Duodenal mucosa (tissue), 2 donors: Measurements from ENCODE around the gene HK1.

Experiments
- H3K27ac ChIP-seq: one replicate; pipeline ENCODE4 v1.7.0; 2013; ENCODE audit warnings: low read depth, low read length
- H3K27me3 ChIP-seq, 2 donors: one replicate each; pipeline ENCODE4 v1.7.0; 2013; ENCODE audit warnings: low read length in 2 of 2, control low read depth in 1 of 2; ENCODE audit not compliant: insufficient read depth in 2 of 2, control insufficient read depth in 1 of 2
- H3K36me3 ChIP-seq, 2 donors: one replicate each; pipeline ENCODE4 v1.7.0; 2013; ENCODE audit warnings: low read length in 2 of 2, control low read depth in 1 of 2; ENCODE audit not compliant: insufficient read depth in 2 of 2, control insufficient read depth in 1 of 2
- H3K4me1 ChIP-seq, 2 donors: one replicate each; pipeline ENCODE4 v1.7.0; 2013; ENCODE audit warnings: low read length in 2 of 2, control low read depth in 1 of 2; ENCODE audit not compliant: insufficient read depth in 2 of 2, control insufficient read depth in 1 of 2
- H3K4me3 ChIP-seq, 2 donors: one replicate each; pipeline ENCODE4 v1.7.0; 2013; ENCODE audit warnings: low read length in 2 of 2, low read depth in 1 of 2
- H3K9ac ChIP-seq, 2 donors: one replicate each; pipeline ENCODE4 v1.7.0; 2013; ENCODE audit warnings: low read length in 2 of 2, low read depth in 1 of 2
- H3K9me3 ChIP-seq, 2 donors: one replicate each; pipeline ENCODE4 v1.7.0; 2013; ENCODE audit warnings: low read length in 2 of 2, control low read depth in 1 of 2; ENCODE audit not compliant: control insufficient read depth in 1 of 2

Gene HK1

GRCh38 chr10:69340695-69341094 is 62.4 kb downstream of the HK1 start:
- Histone ChIP-seq H3K27me3 (no peaks in the 10 kb centered on the region), H3K4me1 (peaks cover 5 to 29% of the 10 kb centered on the region in 2 donors), H3K9me3 (no peaks in the 10 kb centered on the region), H3K4me3 (no peak overlapping the region), H3K27ac (no peak overlapping the region), H3K36me3 (peaks cover 0 to 3% of the 10 kb centered on the region in 2 donors), H3K9ac (no peak overlapping the region)

GRCh38 chr10:69343905-69344304 is 65.6 kb downstream of the HK1 start:
- no peak overlapping the region for H3K9ac ChIP-seq
- peaks cover 8 to 11% of the 10 kb centered on the region in 2 donors for H3K4me1 ChIP-seq
- H3K9me3 ChIP-seq: no peaks in the 10 kb centered on the region
- H3K27ac ChIP-seq: no peak overlapping the region
- H3K36me3 ChIP-seq: peaks cover 0 to 3% of the 10 kb centered on the region in 2 donors
- no peaks in the 10 kb centered on the region for H3K27me3 ChIP-seq
- no peak overlapping the region for H3K4me3 ChIP-seq

- Histone ChIP-seq H3K9me3 (no peaks in the 10 kb centered on the region), H3K36me3 (peaks cover 0 to 3% of the 10 kb centered on the region in 2 donors), H3K9ac (no peak overlapping the region), H3K27me3 (no peaks in the 10 kb centered on the region), H3K27ac (no peak overlapping the region), H3K4me1 (peaks cover 11 to 16% of the 10 kb centered on the region in 2 donors), H3K4me3 (no peak overlapping the region)
Observed at GRCh38 chr10:69344591-69345252, 66.4 kb downstream of the HK1 start.

- H3K36me3 ChIP-seq: peaks cover 0 to 3% of the 10 kb centered on the region in 2 donors
- H3K4me1 ChIP-seq: peaks cover 11 to 19% of the 10 kb centered on the region in 2 donors
- no peak overlapping the region for H3K9ac ChIP-seq
- no peaks in the 10 kb centered on the region for H3K9me3 ChIP-seq
- no peak overlapping the region for H3K27ac ChIP-seq
- no peak overlapping the region for H3K4me3 ChIP-seq
- no peaks in the 10 kb centered on the region for H3K27me3 ChIP-seq
Observed at GRCh38 chr10:69345402-69345801, 67.1 kb downstream of the HK1 start.

GRCh38 chr10:69345890-69346474 is 67.7 kb downstream of the HK1 start:
- no peaks in the 10 kb centered on the region for H3K27me3 ChIP-seq
- no peak overlapping the region for H3K9ac ChIP-seq
- no peak overlapping the region for H3K4me3 ChIP-seq
- peaks cover 11 to 19% of the 10 kb centered on the region in 2 donors for H3K4me1 ChIP-seq
- H3K9me3 ChIP-seq: no peaks in the 10 kb centered on the region
- peaks cover 0 to 3% of the 10 kb centered on the region in 2 donors for H3K36me3 ChIP-seq
- H3K27ac ChIP-seq: no peak overlapping the region

- peaks cover 11 to 19% of the 10 kb centered on the region in 2 donors for H3K4me1 ChIP-seq
- H3K36me3 ChIP-seq: peaks cover 0 to 3% of the 10 kb centered on the region in 2 donors
Observed at GRCh38 chr10:69346776-69347175, 68.5 kb downstream of the HK1 start.

GRCh38 chr10:69348816-69349541 is 70.7 kb downstream of the HK1 start:
- H3K4me1 ChIP-seq: peaks cover 11 to 19% of the 10 kb centered on the region in 2 donors
- no peaks in the 10 kb centered on the region for H3K27me3 ChIP-seq
- H3K27ac ChIP-seq: no peak overlapping the region
- no peaks in the 10 kb centered on the region for H3K9me3 ChIP-seq
- no peak overlapping the region for H3K4me3 ChIP-seq
- no peak overlapping the region for H3K9ac ChIP-seq
- no peaks in the 10 kb centered on the region for H3K36me3 ChIP-seq

More at GRCh38 chr10:69346776-69347175, 68.5 kb downstream of the HK1 start:
- H3K27me3 ChIP-seq: no peaks in the 10 kb centered on the region
- no peak overlapping the region for H3K4me3 ChIP-seq
- no peak overlapping the region for H3K27ac ChIP-seq
- no peak overlapping the region for H3K9ac ChIP-seq
- H3K9me3 ChIP-seq: no peaks in the 10 kb centered on the region

GRCh38 chr10:69349542-69349888 is 71.2 kb downstream of the HK1 start:
- peaks cover 11 to 19% of the 10 kb centered on the region in 2 donors for H3K4me1 ChIP-seq
- no peaks in the 10 kb centered on the region for H3K36me3 ChIP-seq
- H3K9ac ChIP-seq: no peak overlapping the region
- H3K27me3 ChIP-seq: no peaks in the 10 kb centered on the region
- no peak overlapping the region for H3K4me3 ChIP-seq
- no peaks in the 10 kb centered on the region for H3K9me3 ChIP-seq
- H3K27ac ChIP-seq: no peak overlapping the region

GRCh38 chr10:69351589-69351988 is 73.3 kb downstream of the HK1 start:
- H3K9me3 ChIP-seq: no peaks in the 10 kb centered on the region
- no peak overlapping the region for H3K4me3 ChIP-seq
- no peaks in the 10 kb centered on the region for H3K27me3 ChIP-seq
- H3K9ac ChIP-seq: no peak overlapping the region
- no peak overlapping the region for H3K27ac ChIP-seq
- peaks cover 4 to 13% of the 10 kb centered on the region in 2 donors for H3K4me1 ChIP-seq
- H3K36me3 ChIP-seq: no peaks in the 10 kb centered on the region

GRCh38 chr10:69352569-69353264 is 74.4 kb downstream of the HK1 start:
- H3K27me3 ChIP-seq: no peaks in the 10 kb centered on the region
- no peaks in the 10 kb centered on the region for H3K9me3 ChIP-seq
- H3K4me3 ChIP-seq: no peak overlapping the region
- no peak overlapping the region for H3K27ac ChIP-seq
- no peaks in the 10 kb centered on the region for H3K36me3 ChIP-seq
- H3K9ac ChIP-seq: no peak overlapping the region
- peaks cover 4 to 13% of the 10 kb centered on the region in 2 donors for H3K4me1 ChIP-seq
